ENCODE measurements around the gene ZCCHC7. TPM values are rescaled to one million over a fixed set of nuclear protein-coding genes. Genes with fewer than 3 reads are reported as not detected.
"Not testable (repeated sequence)": the region's sequence is repeated elsewhere in the genome, so short reads cannot be mapped to it uniquely, and the experiment has no call there.

ZCCHC7 gene
- total RNA-seq, 2 experiments from 2014 or later, result 25.6 to 29.1 TPM

GRCh38 chr9:37157726-37158377 is 37.5 kb downstream of the ZCCHC7 start:
- ChIA-PET CTCF (interaction anchor here (0.7 kb wide), 1 partner anchor 104 kb away, joined by 3 read pairs; no protein-coding TSS in a partner anchor), POLR2A (interaction anchor here (0.5 kb wide), 1 partner anchor 231 kb away, joined by 3 read pairs; no protein-coding TSS in a partner anchor)

GRCh38 chr9:37163299-37163698 is 42.9 kb downstream of the ZCCHC7 start:
- CTCF ChIA-PET, result no interaction called here
- POLR2A ChIA-PET, result no interaction called here

- CTCF ChIA-PET, POLR2A ChIA-PET: not testable (repeated sequence)
Measured at GRCh38 chr9:37164335-37164734, 44.0 kb downstream of the ZCCHC7 start.

- CTCF ChIA-PET, result no interaction called here
- POLR2A ChIA-PET, result no interaction called here
Measured at GRCh38 chr9:37165644-37166043, 45.3 kb downstream of the ZCCHC7 start.

- POLR2A ChIA-PET, result no interaction called here
- CTCF ChIA-PET, result no interaction called here
Measured at GRCh38 chr9:37167456-37168047, 47.2 kb downstream of the ZCCHC7 start.

- ChIA-PET CTCF (no interaction called here), POLR2A (no interaction called here)
Measured at GRCh38 chr9:37172557-37172956, 52.2 kb downstream of the ZCCHC7 start.

- ChIA-PET CTCF (no interaction called here), POLR2A (no interaction called here)
Measured at GRCh38 chr9:37174247-37174646, 53.9 kb downstream of the ZCCHC7 start.

GRCh38 chr9:37178742-37179141 is 58.4 kb downstream of the ZCCHC7 start:
- POLR2A ChIA-PET, result no interaction called here

GRCh38 chr9:37179576-37179975 is 59.2 kb downstream of the ZCCHC7 start:
- ChIA-PET CTCF (no interaction called here), POLR2A (no interaction called here)

More at GRCh38 chr9:37178742-37179141, 58.4 kb downstream of the ZCCHC7 start:
- CTCF ChIA-PET, result no interaction called here

GRCh38 chr9:37180138-37180537 is 59.8 kb downstream of the ZCCHC7 start:
- ChIA-PET POLR2A (no interaction called here), CTCF (no interaction called here)

- POLR2A ChIA-PET, result no interaction called here
- CTCF ChIA-PET, result no interaction called here
Measured at GRCh38 chr9:37182718-37183117, 62.3 kb downstream of the ZCCHC7 start.

- ChIA-PET POLR2A (no interaction called here), CTCF (no interaction called here)
Measured at GRCh38 chr9:37184905-37185867, 64.8 kb downstream of the ZCCHC7 start.

GRCh38 chr9:37187292-37187691 is 66.9 kb downstream of the ZCCHC7 start:
- ChIA-PET CTCF (no interaction called here), POLR2A (no interaction called here)

- CTCF ChIA-PET, result no interaction called here
- POLR2A ChIA-PET, result no interaction called here
Measured at GRCh38 chr9:37187713-37188439, 67.5 kb downstream of the ZCCHC7 start.

- POLR2A ChIA-PET, CTCF ChIA-PET: not testable (repeated sequence)
Measured at GRCh38 chr9:37190739-37191138, 70.4 kb downstream of the ZCCHC7 start.

- POLR2A ChIA-PET, result no interaction called here
- CTCF ChIA-PET, result no interaction called here
Measured at GRCh38 chr9:37191403-37192089, 71.2 kb downstream of the ZCCHC7 start.

- CTCF ChIA-PET, result no interaction called here
Measured at GRCh38 chr9:37192803-37193202, 72.4 kb downstream of the ZCCHC7 start.

GRCh38 chr9:37197158-37198038 is 77.0 kb downstream of the ZCCHC7 start:
- CTCF ChIA-PET, result no interaction called here
- POLR2A ChIA-PET, result no interaction called here

More at GRCh38 chr9:37192803-37193202, 72.4 kb downstream of the ZCCHC7 start:
- POLR2A ChIA-PET, result no interaction called here
